IMR-90 (cell line): ENCODE measurements around the gene SIDT1. TPM values are rescaled to one million over a fixed set of nuclear protein-coding genes. Genes with fewer than 3 reads are reported as not detected.

ENCODE experiments used
- ATAC-seq: fragments of 200-7000 bp; cut with Tn5 transposase; 2 replicates; pipeline ENCODE4 v1.9.1; 2020; ENCODE audit warnings: low read depth, mild to moderate bottlenecking, moderate library complexity
- BruUV-seq: library from RNA; stranded (reverse); fragments of 400-500 nt; replicated peaks from 2 replicates; lab custom pipeline; 2021; lab: Mats Ljungman, UMichigan
- CTCF ChIA-PET: fragments of 300-600 bp; formaldehyde crosslinking; extraction: SDS; loops from one replicate; lab custom pipeline; 2021; ENCODE audit warnings: antibody characterized with exemption; lab: Yijun Ruan, JAX
- POLR2A ChIA-PET: fragments of 300-600 bp; sonication (Branson Sonifier 250); formaldehyde crosslinking; loops from one replicate; lab custom pipeline; 2022; ENCODE audit warnings: antibody characterized with exemption; ENCODE audit not compliant: unreplicated experiment; lab: Charles Lee
- DNase-seq: peaks from one replicate; pipeline ENCODE4 v3.0.0; 2013
- H2AFZ ChIP-seq: replicated peaks from 2 replicates; pipeline ENCODE3; 2013; ENCODE audit warnings: low read length, mild to moderate bottlenecking; ENCODE audit not compliant: poor library complexity
- H2AK5ac ChIP-seq: 2 replicates; pipeline ENCODE4 v1.6.1; 2013; ENCODE audit warnings: low read depth, low read length, inconsistent platforms
- H2AK9ac ChIP-seq: replicated peaks from 2 replicates; pipeline ENCODE3; 2013; ENCODE audit warnings: mild to moderate bottlenecking, low read depth, low read length, moderate library complexity; ENCODE audit not compliant: poor library complexity
- H2BK120ac ChIP-seq: 2 replicates; pipeline ENCODE4 v1.6.1; 2013; ENCODE audit warnings: low read depth, low read length, inconsistent platforms
- H2BK15ac ChIP-seq: 3 replicates; pipeline ENCODE4 v1.6.1; 2013; ENCODE audit warnings: low read depth, low read length, inconsistent platforms
- H2BK20ac ChIP-seq: 2 replicates; pipeline ENCODE4 v1.6.1; 2013; ENCODE audit warnings: low read depth, mild to moderate bottlenecking, inconsistent platforms, low read length, moderate library complexity
- H2BK5ac ChIP-seq: 2 replicates; pipeline ENCODE4 v1.6.1; 2013; ENCODE audit warnings: mild to moderate bottlenecking, low read depth, low read length, inconsistent platforms; ENCODE audit not compliant: poor library complexity, severe bottlenecking
- H3K14ac ChIP-seq: replicated peaks from 2 replicates; pipeline ENCODE4 v1.6.1; 2013; ENCODE audit warnings: low read depth, low read length, inconsistent platforms
- H3K18ac ChIP-seq: 2 replicates; pipeline ENCODE4 v1.6.1; 2013; ENCODE audit warnings: low read depth, low read length, control low read depth
- H3K23ac ChIP-seq: 2 replicates; pipeline ENCODE4 v1.6.1; 2013; ENCODE audit warnings: low read depth, low read length, inconsistent platforms
- H3K27ac ChIP-seq: 2 replicates; pipeline ENCODE4 v1.5.1; 2013; ENCODE audit warnings: mild to moderate bottlenecking, control low read depth, low read length; ENCODE audit not compliant: insufficient read depth
- H3K27me3 ChIP-seq: 2 replicates; pipeline ENCODE4 v1.6.1; 2013; ENCODE audit warnings: low read length; ENCODE audit not compliant: control insufficient read depth, insufficient read depth
- H3K36me3 ChIP-seq: 2 replicates; pipeline ENCODE4 v1.6.1; 2013; ENCODE audit warnings: low read length, mixed read lengths; ENCODE audit not compliant: control insufficient read depth, insufficient read depth
- H3K4ac ChIP-seq: 2 replicates; pipeline ENCODE4 v1.6.1; 2013; ENCODE audit warnings: low read depth, low read length, inconsistent platforms
- H3K4me1 ChIP-seq: 2 replicates; pipeline ENCODE4 v1.6.1; 2013; ENCODE audit warnings: low read length, mixed read lengths; ENCODE audit not compliant: control insufficient read depth, insufficient read depth
- H3K4me2 ChIP-seq: 2 replicates; pipeline ENCODE4 v1.6.1; 2013; ENCODE audit warnings: low read depth, mild to moderate bottlenecking, control low read depth, low read length, moderate library complexity
- H3K4me3 ChIP-seq: 2 replicates; pipeline ENCODE4 v1.5.1; 2013; ENCODE audit warnings: low read depth, mild to moderate bottlenecking, control low read depth, low read length, moderate library complexity; ENCODE audit not compliant: insufficient read depth
- H3K56ac ChIP-seq: 2 replicates; pipeline ENCODE4 v1.6.1; 2013; ENCODE audit warnings: low read length, inconsistent platforms; ENCODE audit not compliant: insufficient read depth; ENCODE audit errors: extremely low read depth
- H3K79me1 ChIP-seq, 2 experiments: 2 replicates each; pipeline ENCODE4 v1.6.1; 2013; ENCODE audit warnings: low read length in 2 of 2, inconsistent platforms in 1 of 2, low read depth in 1 of 2
- H3K9ac ChIP-seq: 2 replicates; pipeline ENCODE4 v1.6.1; 2013; ENCODE audit warnings: low read depth, low read length, control low read depth
- H3K9me1 ChIP-seq: 2 replicates; pipeline ENCODE4 v1.6.1; 2013; ENCODE audit warnings: low read length, inconsistent platforms; ENCODE audit not compliant: insufficient read depth
- H3K9me3 ChIP-seq: 2 replicates; pipeline ENCODE4 v1.6.1; 2013; ENCODE audit warnings: low read length; ENCODE audit not compliant: control insufficient read depth, insufficient read depth
- H4K20me1 ChIP-seq: 2 replicates; pipeline ENCODE4 v1.6.1; 2013; ENCODE audit warnings: low read length, inconsistent platforms; ENCODE audit not compliant: insufficient read depth
- H4K5ac ChIP-seq: 2 replicates; pipeline ENCODE4 v1.6.1; 2013; ENCODE audit warnings: mild to moderate bottlenecking, low read depth, low read length, control low read depth
- H4K8ac ChIP-seq, 2 experiments: 2 replicates each; pipeline ENCODE4 v1.6.1; 2013; ENCODE audit warnings: low read depth in 2 of 2, low read length in 2 of 2, control low read depth in 1 of 2, inconsistent platforms in 1 of 2
- H4K91ac ChIP-seq: 2 replicates; pipeline ENCODE4 v1.6.1; 2013; ENCODE audit warnings: low read depth, low read length, inconsistent platforms; ENCODE audit not compliant: insufficient read depth
- BHLHE40 ChIP-seq: fragments of 150-350 bp; IDR thresholded peaks from 2 replicates; pipeline ENCODE4 v1.6.1; 2016; ENCODE audit warnings: mild to moderate bottlenecking, low read depth, low read length
- CEBPB ChIP-seq: IDR thresholded peaks from 2 replicates; pipeline ENCODE4 v1.6.1; 2012; ENCODE audit warnings: low read depth, low read length, improper control_type of control experiment
- CHD1 ChIP-seq: IDR thresholded peaks from 2 replicates; pipeline ENCODE4 v1.6.1; 2012; ENCODE audit warnings: low read depth, low read length, improper control_type of control experiment
- MAFK ChIP-seq: IDR thresholded peaks from 2 replicates; pipeline ENCODE4 v1.6.1; 2012; ENCODE audit warnings: low read depth, low read length, improper control_type of control experiment
- MAZ ChIP-seq: IDR thresholded peaks from 2 replicates; pipeline ENCODE4 v1.6.1; 2012; ENCODE audit warnings: low read depth, mild to moderate bottlenecking, low read length, improper control_type of control experiment, moderate library complexity, borderline replicate concordance
- MXI1 ChIP-seq: IDR thresholded peaks from 2 replicates; pipeline ENCODE4 v1.6.1; 2012; ENCODE audit warnings: low read depth, mild to moderate bottlenecking, low read length, moderate library complexity, borderline replicate concordance
- NFE2L2 ChIP-seq: fragments of 150-350 bp; IDR thresholded peaks from 2 replicates; pipeline ENCODE4 v1.6.1; 2016; ENCODE audit warnings: low read depth, mild to moderate bottlenecking, low read length
- POLR2A ChIP-seq: IDR thresholded peaks from 2 replicates; pipeline ENCODE4 v1.6.1; 2012; ENCODE audit warnings: mild to moderate bottlenecking, low read depth, low read length
- RAD21 ChIP-seq: IDR thresholded peaks from 2 replicates; pipeline ENCODE4 v1.6.1; 2012; ENCODE audit warnings: low read length, improper control_type of control experiment
- RCOR1 ChIP-seq: IDR thresholded peaks from 2 replicates; pipeline ENCODE4 v1.6.1; 2012; ENCODE audit warnings: mild to moderate bottlenecking, low read length, improper control_type of control experiment; ENCODE audit not compliant: insufficient replicate concordance
- RFX5 ChIP-seq: IDR thresholded peaks from 2 replicates; pipeline ENCODE4 v1.8.0; 2012; ENCODE audit warnings: low read depth, mild to moderate bottlenecking, low read length, moderate library complexity
- SMC3 ChIP-seq: fragments of 150-350 bp; IDR thresholded peaks from 2 replicates; pipeline ENCODE4 v1.6.1; 2016; ENCODE audit warnings: low read depth, mild to moderate bottlenecking, antibody characterized with exemption, low read length, moderate library complexity
- dilution Hi-C: fragments of 300-500 bp; cut with HindIII; formaldehyde crosslinking; loops from one replicate; pipeline ENCODE4 v1.14.3; 2018; ENCODE audit warnings: low sequenced_read_pairs; ENCODE audit not compliant: unreplicated experiment
- in situ Hi-C: fragments of 300-500 bp; cut with MboI; formaldehyde crosslinking; loops from 3 replicates; pipeline ENCODE4 v1.14.3; 2019; ENCODE audit warnings: low sequenced_read_pairs, inconsistent platforms, mixed read lengths
- intact Hi-C: fragments of 100-400 bp; cut with micrococcal nuclease; formaldehyde crosslinking; loops from 2 replicates; pipeline ENCODE4 v1.10.0; 2022
- polyA plus RNA-seq, 3 experiments: library from polyadenylated mRNA; depleted of rRNA; stranded (reverse); fragments of >200 nt; gene quantifications; 2 replicates each; pipeline ENCODE4 v1.2.3, GENCODE V29; 2012; ENCODE audit warnings: low replicate concordance in 1 of 3
- total RNA-seq: library from RNA; depleted of rRNA; stranded (reverse); fragments of >200 nt; gene quantifications from 2 replicates; pipeline ENCODE4 v1.2.3, GENCODE V29; 2012
- TF ChIP-seq, protein P1 (sequence below): fragments of 150-350 bp; IDR thresholded peaks from 2 replicates; pipeline ENCODE4 v1.6.1; 2016; ENCODE audit warnings: low read depth, mild to moderate bottlenecking, low read length, moderate library complexity, borderline replicate concordance
- TF ChIP-seq, protein P2 (sequence below): conservative IDR thresholded peaks from 2 replicates; pipeline ENCODE4 v1.5.1; 2012; ENCODE audit warnings: mild to moderate bottlenecking, low read depth, low read length, improper control_type of control experiment
- TF ChIP-seq, protein P3 (sequence below): fragments of 150-350 bp; IDR thresholded peaks from 2 replicates; pipeline ENCODE4 v1.6.1; 2017; ENCODE audit warnings: mild to moderate bottlenecking, antibody characterized with exemption, low read length, low read depth

The SIDT1 gene
- total and polyA plus RNA-seq, 2 of the 4 experiments (the other 2 are of a cell fraction): not detected

DNA sequence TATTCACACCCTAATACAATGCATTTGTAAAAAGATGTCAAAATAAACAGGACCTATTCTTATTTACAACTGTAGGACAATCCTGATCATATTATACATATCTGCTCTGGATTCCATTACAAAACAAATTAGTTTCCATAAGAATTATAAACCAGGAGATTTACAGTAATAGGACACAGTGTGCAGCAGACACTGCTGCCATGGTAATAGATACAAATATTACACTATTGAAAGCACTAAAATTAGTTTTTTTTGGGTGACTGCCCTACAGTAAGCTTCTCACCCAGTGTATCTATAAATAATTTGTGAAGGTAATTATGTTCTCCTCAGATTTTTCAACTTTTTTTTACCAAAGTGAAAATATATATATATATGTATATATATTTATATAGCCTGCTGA lies 116.2 kb downstream of the SIDT1 start:
- Histone ChIP-seq H2AFZ (no peak overlapping the region), H2BK15ac (no peak overlapping the region), H3K4me2 (no peak overlapping the region), H3K4me3 (no peak overlapping the region), H2BK20ac (no peak overlapping the region), H3K23ac (no peak overlapping the region), H3K14ac (no peak overlapping the region), H3K9me1 (no peaks in the 10 kb centered on the region), H3K9me3 (peaks cover 8% of the 10 kb centered on the region), H3K79me1 (no peaks in the 10 kb centered on the region), H3K36me3 (no peaks in the 10 kb centered on the region), H4K5ac (no peak overlapping the region), H3K4me1 (peaks cover 2% of the 10 kb centered on the region), H4K8ac (no peak overlapping the region), H3K27me3 (no peaks in the 10 kb centered on the region), H2AK5ac (no peak overlapping the region), H3K18ac (no peak overlapping the region), H3K9ac (no peak overlapping the region), H3K27ac (no peak overlapping the region), H2BK120ac (no peak overlapping the region), H4K20me1 (no peaks in the 10 kb centered on the region), H2AK9ac (no peak overlapping the region), H2BK5ac (no peak overlapping the region), H4K91ac (no peak overlapping the region), H3K56ac (no peak overlapping the region), H3K4ac (no peak overlapping the region)
- in situ Hi-C loops: no loop called here
- POLR2A ChIA-PET: no interaction called here
- intact Hi-C loops: no loop called here
- ATAC-seq (no peak), DNase-seq (no peak)
- dilution Hi-C loops: no loop called here
- CTCF ChIA-PET: interaction anchor here (1.3 kb wide), 1 partner anchor 19 kb away, joined by 3 read pairs; no protein-coding TSS in a partner anchor
- BruUV-seq: no TSS peak
- TF ChIP-seq, protein P1, sequence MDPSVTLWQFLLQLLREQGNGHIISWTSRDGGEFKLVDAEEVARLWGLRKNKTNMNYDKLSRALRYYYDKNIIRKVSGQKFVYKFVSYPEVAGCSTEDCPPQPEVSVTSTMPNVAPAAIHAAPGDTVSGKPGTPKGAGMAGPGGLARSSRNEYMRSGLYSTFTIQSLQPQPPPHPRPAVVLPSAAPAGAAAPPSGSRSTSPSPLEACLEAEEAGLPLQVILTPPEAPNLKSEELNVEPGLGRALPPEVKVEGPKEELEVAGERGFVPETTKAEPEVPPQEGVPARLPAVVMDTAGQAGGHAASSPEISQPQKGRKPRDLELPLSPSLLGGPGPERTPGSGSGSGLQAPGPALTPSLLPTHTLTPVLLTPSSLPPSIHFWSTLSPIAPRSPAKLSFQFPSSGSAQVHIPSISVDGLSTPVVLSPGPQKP: no peak
- TF ChIP-seq CHD1 (no peak), MAZ (no peak), RAD21 (no peak), RFX5 (no peak), SMC3 (no peak), POLR2A (no peak), BHLHE40 (no peak), RCOR1 (no peak), MXI1 (no peak), MAFK (no peak), CEBPB (no peak), NFE2L2 (no peak)
- TF ChIP-seq, protein P2, sequence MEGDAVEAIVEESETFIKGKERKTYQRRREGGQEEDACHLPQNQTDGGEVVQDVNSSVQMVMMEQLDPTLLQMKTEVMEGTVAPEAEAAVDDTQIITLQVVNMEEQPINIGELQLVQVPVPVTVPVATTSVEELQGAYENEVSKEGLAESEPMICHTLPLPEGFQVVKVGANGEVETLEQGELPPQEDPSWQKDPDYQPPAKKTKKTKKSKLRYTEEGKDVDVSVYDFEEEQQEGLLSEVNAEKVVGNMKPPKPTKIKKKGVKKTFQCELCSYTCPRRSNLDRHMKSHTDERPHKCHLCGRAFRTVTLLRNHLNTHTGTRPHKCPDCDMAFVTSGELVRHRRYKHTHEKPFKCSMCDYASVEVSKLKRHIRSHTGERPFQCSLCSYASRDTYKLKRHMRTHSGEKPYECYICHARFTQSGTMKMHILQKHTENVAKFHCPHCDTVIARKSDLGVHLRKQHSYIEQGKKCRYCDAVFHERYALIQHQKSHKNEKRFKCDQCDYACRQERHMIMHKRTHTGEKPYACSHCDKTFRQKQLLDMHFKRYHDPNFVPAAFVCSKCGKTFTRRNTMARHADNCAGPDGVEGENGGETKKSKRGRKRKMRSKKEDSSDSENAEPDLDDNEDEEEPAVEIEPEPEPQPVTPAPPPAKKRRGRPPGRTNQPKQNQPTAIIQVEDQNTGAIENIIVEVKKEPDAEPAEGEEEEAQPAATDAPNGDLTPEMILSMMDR: no peak
- TF ChIP-seq, protein P3, sequence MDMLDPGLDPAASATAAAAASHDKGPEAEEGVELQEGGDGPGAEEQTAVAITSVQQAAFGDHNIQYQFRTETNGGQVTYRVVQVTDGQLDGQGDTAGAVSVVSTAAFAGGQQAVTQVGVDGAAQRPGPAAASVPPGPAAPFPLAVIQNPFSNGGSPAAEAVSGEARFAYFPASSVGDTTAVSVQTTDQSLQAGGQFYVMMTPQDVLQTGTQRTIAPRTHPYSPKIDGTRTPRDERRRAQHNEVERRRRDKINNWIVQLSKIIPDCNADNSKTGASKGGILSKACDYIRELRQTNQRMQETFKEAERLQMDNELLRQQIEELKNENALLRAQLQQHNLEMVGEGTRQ: no peak
